A549 (cell line): ENCODE data around the gene SIGLEC7. TPM values are rescaled to one million over a fixed set of nuclear protein-coding genes. Genes with fewer than 3 reads are reported as not detected.

Source experiments
- ATAC-seq, 2 experiments: fragments of 200-7000 bp in 1 of 2; fragments of >200 bp in 1 of 2; cut with Nextera tagmentation in 1 of 2; cut with Tn5 transposase in 1 of 2; 3 replicates each; pipeline versions ENCODE4 v1.8.0 to v1.9.1; 2018 to 2020; ENCODE audit warnings: mild to moderate bottlenecking in 1 of 2, moderate library complexity in 1 of 2
- CTCF ChIA-PET: fragments of 300-600 bp; sonication (Branson Sonifier 250); formaldehyde crosslinking; extraction: SDS; loops from one replicate; lab custom pipeline; 2021; ENCODE audit warnings: antibody characterized with exemption, inconsistent platforms; lab: Yijun Ruan, JAX
- POLR2A ChIA-PET: fragments of 350-600 bp; formaldehyde crosslinking; extraction: SDS; loops from one replicate; lab custom pipeline; 2021; ENCODE audit warnings: antibody characterized with exemption, inconsistent platforms; lab: Yijun Ruan, JAX
- DNase-seq, 2 experiments: peaks; one replicate each; pipeline versions ENCODE4 v3.0.0 to v3.0.0-alpha.2; 2011 to 2016; ENCODE audit warnings: low read depth in 1 of 2, low spot score in 1 of 2
- FAIRE-seq: peaks from 2 replicates; lab custom pipeline; 2011; peaks lifted over from hg19 to GRCh38; lab: Jason Lieb, UNC
- H3K27ac ChIP-seq, 2 experiments: fragments of >200 bp; sonication (Bioruptor Twin); formaldehyde crosslinking; 3 replicates each; pipeline ENCODE4 v1.5.1; 2016 to 2017
- H3K4me1 ChIP-seq: fragments of >200 bp; sonication (Bioruptor Twin); formaldehyde crosslinking; 3 replicates; pipeline ENCODE4 v1.6.1; 2016
- H3K4me2 ChIP-seq: fragments of >200 bp; sonication (Bioruptor Twin); formaldehyde crosslinking; 3 replicates; pipeline ENCODE4 v1.6.1; 2016
- H3K4me3 ChIP-seq: fragments of >200 bp; sonication (Bioruptor Twin); formaldehyde crosslinking; 3 replicates; pipeline ENCODE4 v1.5.1; 2016
- H3K9me3 ChIP-seq: fragments of >200 bp; sonication (Bioruptor Twin); formaldehyde crosslinking; 3 replicates; pipeline ENCODE4 v1.6.1; 2016
- CBX2 ChIP-seq: fragments of 200-600 bp; sonication (generic); IDR thresholded peaks from 2 replicates; pipeline ENCODE4 v1.6.1; 2016; ENCODE audit warnings: low read depth, mild to moderate bottlenecking, borderline replicate concordance
- CBX8 ChIP-seq: fragments of 200-600 bp; sonication (generic); IDR thresholded peaks from 2 replicates; pipeline ENCODE4 v1.6.1; 2016
- CHD2 ChIP-seq: fragments of 150-350 bp; IDR thresholded peaks from 2 replicates; pipeline ENCODE4 v1.6.1; 2014; ENCODE audit warnings: low read length; ENCODE audit not compliant: partially characterized antibody
- CHD4 ChIP-seq: fragments of 200-600 bp; sonication (generic); IDR thresholded peaks from 2 replicates; pipeline ENCODE4 v1.6.1; 2016; ENCODE audit warnings: antibody characterized with exemption, mild to moderate bottlenecking, borderline replicate concordance
- E2F6 ChIP-seq: IDR thresholded peaks from 2 replicates; pipeline ENCODE4 v1.6.1; 2012; ENCODE audit warnings: low read depth, borderline replicate concordance
- JUN ChIP-seq, 2 experiments: fragments of >200 bp; sonication (Bioruptor Twin); formaldehyde crosslinking; IDR thresholded peaks; 2 replicates in 1 of 2; 3 replicates in 1 of 2; pipeline ENCODE4 v1.6.1; 2016 to 2017
- MAZ ChIP-seq: fragments of 150-350 bp; IDR thresholded peaks from 2 replicates; pipeline ENCODE4 v1.6.1; 2014; ENCODE audit warnings: antibody characterized with exemption, low read depth, low read length, borderline replicate concordance
- RAD21 ChIP-seq, 2 experiments: fragments of >200 bp in 1 of 2; sonication (Bioruptor Twin) in 1 of 2; formaldehyde crosslinking in 1 of 2; IDR thresholded peaks in 1 of 2; conservative IDR thresholded peaks in 1 of 2; 2 replicates in 1 of 2; 3 replicates in 1 of 2; pipeline ENCODE4 v1.6.1; 2012 to 2018; ENCODE audit warnings: inconsistent platforms in 1 of 2
- RCOR1 ChIP-seq: fragments of 150-350 bp; IDR thresholded peaks from 2 replicates; pipeline ENCODE4 v1.6.1; 2014; ENCODE audit warnings: antibody characterized with exemption, low read length, low read depth
- SMC3 ChIP-seq: fragments of >200 bp; sonication (Bioruptor Twin); formaldehyde crosslinking; IDR thresholded peaks from 3 replicates; pipeline ENCODE4 v1.6.1; 2018; ENCODE audit warnings: inconsistent platforms
- TP53 ChIP-seq: fragments of 250-450 bp; sonication (Bioruptor Pico); IDR thresholded peaks from 2 replicates; pipeline ENCODE4 v1.5.0; 2021; ENCODE audit warnings: mild to moderate bottlenecking, moderate library complexity
- USF2 ChIP-seq: fragments of 450-650 bp; IDR thresholded peaks from 2 replicates; pipeline ENCODE4 v1.6.1; 2014; ENCODE audit warnings: antibody characterized with exemption
- ZC3H11A ChIP-seq: fragments of 450-650 bp; IDR thresholded peaks from 2 replicates; pipeline ENCODE4 v1.6.1; 2014; ENCODE audit warnings: antibody characterized with exemption, mild to moderate bottlenecking
- WGBS: methylation state at CpG from one replicate; pipeline ENCODE4 v1.1.6; 2017; ENCODE audit errors: missing lambda C conversion rate; 5-methylcytosine and 5-hydroxymethylcytosine counted together
- polyA plus RNA-seq, 4 experiments: library from polyadenylated mRNA; depleted of rRNA in 3 of 4; stranded (reverse); fragments of >200 nt; fragmentation: RNase III in 1 of 4; extraction: RNeasy Plus Mini Kit Qiagen cat#74134 plus additional on column Dnase treatment in 1 of 4; gene quantifications; 2 replicates in 3 of 4; 3 replicates in 1 of 4; pipeline ENCODE4 v1.2.3, GENCODE V29; 2011 to 2017
- TF ChIP-seq, protein P1 (sequence below): fragments of >200 bp; sonication (Bioruptor Twin); formaldehyde crosslinking; IDR thresholded peaks from 3 replicates; pipeline ENCODE4 v1.5.1; 2016

SIGLEC7 gene
- polyA plus RNA-seq, 2 of the 4 experiments (the other 2 are of a cell fraction): not detected

DNA sequence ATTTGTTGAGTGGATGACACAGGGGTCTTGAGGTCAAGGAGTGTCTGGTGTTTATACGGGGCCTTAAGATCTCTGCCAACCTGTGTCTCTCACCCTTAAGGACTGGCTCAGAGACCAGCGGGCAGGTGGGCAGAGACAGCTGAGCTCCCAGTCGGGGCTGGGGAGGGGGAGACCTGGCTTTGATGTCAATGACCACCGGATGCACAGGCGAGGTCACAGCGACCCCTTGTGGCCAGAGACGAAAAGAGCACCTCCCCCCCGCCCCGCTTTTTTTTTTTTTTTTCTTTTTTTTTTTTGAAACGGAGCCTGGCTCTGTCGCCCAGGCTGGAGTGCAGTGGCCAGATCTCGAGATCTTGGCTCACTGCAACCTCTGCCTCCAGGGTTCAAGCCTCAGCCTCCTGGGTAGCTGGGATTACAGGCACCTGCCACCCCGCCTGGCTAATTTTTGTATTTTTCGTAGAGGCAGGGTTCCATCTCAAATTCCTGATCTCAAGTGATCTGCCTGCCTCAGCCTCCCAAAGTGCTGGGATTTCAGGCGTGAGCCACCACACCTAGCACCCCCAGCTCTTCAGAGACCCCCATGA lies 47.3 kb upstream of the SIGLEC7 start (continued):
- no peak for TF ChIP-seq JUN (IDR thresholded peaks at IDR 0.05)
- TF ChIP-seq E2F6: no peak
- TF ChIP-seq, protein P1, sequence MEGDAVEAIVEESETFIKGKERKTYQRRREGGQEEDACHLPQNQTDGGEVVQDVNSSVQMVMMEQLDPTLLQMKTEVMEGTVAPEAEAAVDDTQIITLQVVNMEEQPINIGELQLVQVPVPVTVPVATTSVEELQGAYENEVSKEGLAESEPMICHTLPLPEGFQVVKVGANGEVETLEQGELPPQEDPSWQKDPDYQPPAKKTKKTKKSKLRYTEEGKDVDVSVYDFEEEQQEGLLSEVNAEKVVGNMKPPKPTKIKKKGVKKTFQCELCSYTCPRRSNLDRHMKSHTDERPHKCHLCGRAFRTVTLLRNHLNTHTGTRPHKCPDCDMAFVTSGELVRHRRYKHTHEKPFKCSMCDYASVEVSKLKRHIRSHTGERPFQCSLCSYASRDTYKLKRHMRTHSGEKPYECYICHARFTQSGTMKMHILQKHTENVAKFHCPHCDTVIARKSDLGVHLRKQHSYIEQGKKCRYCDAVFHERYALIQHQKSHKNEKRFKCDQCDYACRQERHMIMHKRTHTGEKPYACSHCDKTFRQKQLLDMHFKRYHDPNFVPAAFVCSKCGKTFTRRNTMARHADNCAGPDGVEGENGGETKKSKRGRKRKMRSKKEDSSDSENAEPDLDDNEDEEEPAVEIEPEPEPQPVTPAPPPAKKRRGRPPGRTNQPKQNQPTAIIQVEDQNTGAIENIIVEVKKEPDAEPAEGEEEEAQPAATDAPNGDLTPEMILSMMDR: peak; percentile 80

DNA sequence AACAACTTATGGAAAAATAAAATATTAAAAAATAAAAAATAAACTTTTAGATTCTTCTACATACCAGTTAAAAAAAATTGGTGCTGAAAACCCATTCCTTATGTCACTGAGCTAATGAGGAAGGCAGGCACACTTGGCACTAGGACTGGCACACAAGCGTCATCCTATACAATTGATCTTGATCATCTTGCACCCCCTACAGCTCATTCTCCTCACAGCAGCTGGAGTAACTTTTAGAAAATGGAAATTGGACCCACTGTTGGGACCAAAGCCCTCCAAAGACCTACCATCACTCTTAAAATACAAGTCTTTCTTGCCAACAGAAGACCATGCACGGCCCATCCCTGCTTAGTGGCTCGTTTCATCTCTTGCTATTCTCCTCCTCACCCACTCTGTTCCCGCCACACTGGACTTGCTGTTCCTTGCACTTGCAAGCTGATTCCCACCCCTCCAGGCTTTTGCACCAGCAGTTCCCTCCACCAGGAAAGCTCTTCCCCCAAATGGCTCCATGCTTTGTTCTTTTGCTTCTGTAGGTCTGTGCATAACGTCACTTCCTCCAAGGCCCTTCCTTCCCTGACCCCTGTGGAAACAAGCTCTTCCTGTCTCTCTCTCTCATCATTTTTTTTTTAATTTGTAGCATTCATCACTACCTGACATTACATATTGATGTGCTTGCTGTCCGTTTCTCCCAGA lies 45.5 kb upstream of the SIGLEC7 start:
- FAIRE-seq (no peak), ATAC-seq (peak; percentile 28 to 60; a peak in 3 of 6 replicates)
- WGBS: 87% methylated on average over 6 of the region's 6 CpGs
- H3K9me3 ChIP-seq: no peaks in the 10 kb centered on the region
- ChIA-PET POLR2A (interaction anchor here (0.8 kb wide), 1 partner anchor 75 kb away, joined by 3 read pairs; no protein-coding TSS in a partner anchor), CTCF (interaction anchor here (0.5 to 9.7 kb wide), 25 partner anchors 8 to 393 kb away, joined by 3 to 147 read pairs (median 3); partner anchors contain the start of genes KLK10, KLK13 and KLK4)
- H3K27ac ChIP-seq: no peak overlapping the region
- H3K4me3 ChIP-seq: no peak overlapping the region
- no peak overlapping the region for H3K4me2 ChIP-seq
- TF ChIP-seq USF2: no peak
- TF ChIP-seq CHD2: no peak
- TF ChIP-seq, protein P1: peak; percentile 43
- TF ChIP-seq ZC3H11A: no peak
- TF ChIP-seq RCOR1: no peak
- TF ChIP-seq CBX2: no peak
- peak; percentile 43 to 54; a peak in 4 of 5 replicates for TF ChIP-seq RAD21 (conservative IDR thresholded peaks at IDR 0.05 in 1 of 2, IDR thresholded peaks at IDR 0.05 in 1 of 2)
- TF ChIP-seq CHD4: no peak
- TF ChIP-seq TP53: no peak
- no peak for TF ChIP-seq JUN (IDR thresholded peaks at IDR 0.05)
- TF ChIP-seq MAZ: no peak
- TF ChIP-seq, all 56 proteins: peak for 2
- peaks cover 10% of the 10 kb centered on the region; the same call in 1 of the 3 replicates for H3K4me1 ChIP-seq
- peak; percentile 31 to 60 for DNase-seq

GRCh38 chr19:51097166-51097738 lies 44.8 kb upstream of the SIGLEC7 start:
- peak; percentile 8 to 38; a peak in 2 of 5 replicates for TF ChIP-seq RAD21 (conservative IDR thresholded peaks at IDR 0.05 in 1 of 2, IDR thresholded peaks at IDR 0.05 in 1 of 2)
- no peak for TF ChIP-seq CBX8
- TF ChIP-seq, protein P1: peak; percentile 67
- 0 out of 3 replicates have a peak, but pooled peaks have one; percentile 23 for TF ChIP-seq SMC3
- TF ChIP-seq, all 56 proteins: peak for 3
- H3K9me3 ChIP-seq: no peaks in the 10 kb centered on the region
- 5% methylated on average over 8 of the region's 8 CpGs for WGBS
- H3K4me2 ChIP-seq: no peak overlapping the region
- DNase-seq: peak; percentile 73 to 75
- H3K4me3 ChIP-seq: no peak overlapping the region
- ATAC-seq: peak; percentile 73 to 87
- no peak overlapping the region for H3K27ac ChIP-seq
- peaks cover 10% of the 10 kb centered on the region; the same call in 1 of the 3 replicates for H3K4me1 ChIP-seq
- ChIA-PET POLR2A (no interaction called here), CTCF (interaction anchor here (0.5 to 9.7 kb wide), 22 partner anchors 8 to 393 kb away, joined by 3 to 147 read pairs (median 3); partner anchors contain the start of genes KLK10, KLK13 and KLK4)
- no peak for FAIRE-seq
